Measurements from ENCODE around the gene FKBP5. TPM values are rescaled to one million over a fixed set of nuclear protein-coding genes. Genes with fewer than 3 reads are reported as not detected.

The FKBP5 gene
- total RNA-seq, 4 donors from 2014 or later = 65.0 to 273 (median 103) TPM

- intact Hi-C loops (cut with DNase I) = no loop called here
- Histone ChIP-seq H3K27ac (no peak overlapping the region), H3K4me3 (no peak overlapping the region), H3K36me3 (no peaks in the 10 kb centered on the region), H3K4me1 (no peaks in the 10 kb centered on the region), H3K9me3 (no peaks in the 10 kb centered on the region), H3K27me3 (peaks cover 0 to 31% (median 0%) of the 10 kb centered on the region in 4 donors)
- no peak for TF ChIP-seq POLR2A (IDR thresholded peaks at IDR 0.05)
- no peak for TF ChIP-seq CTCF (IDR thresholded peaks at IDR 0.05)
- DNase-seq = no peak
Measured at GRCh38 chr6:35564733-35565132, 124.0 kb downstream of the FKBP5 start.

- DNase-seq = no peak
Measured at GRCh38 chr6:35562060-35562459, 126.7 kb downstream of the FKBP5 start.

GRCh38 chr6:35561113-35561512, 127.6 kb downstream of the FKBP5 start:
- Histone ChIP-seq H3K27me3 (peaks cover 0 to 22% (median 0%) of the 10 kb centered on the region in 4 donors), H3K9me3 (no peaks in the 10 kb centered on the region), H3K36me3 (no peaks in the 10 kb centered on the region), H3K27ac (no peak overlapping the region), H3K4me1 (no peaks in the 10 kb centered on the region), H3K4me3 (no peak overlapping the region)
- TF ChIP-seq POLR2A (IDR thresholded peaks at IDR 0.05) (no peak), CTCF (IDR thresholded peaks at IDR 0.05) (no peak)
- DNase-seq = no peak
- WGBS, 2 donors = 57 to 72% methylated on average over 5 of the region's 5 CpGs
- intact Hi-C loops (cut with DNase I) = no loop called here

More at GRCh38 chr6:35562060-35562459, 126.7 kb downstream of the FKBP5 start:
- Histone ChIP-seq H3K9me3 (no peaks in the 10 kb centered on the region), H3K4me3 (no peak overlapping the region), H3K27ac (no peak overlapping the region), H3K36me3 (no peaks in the 10 kb centered on the region), H3K4me1 (no peaks in the 10 kb centered on the region), H3K27me3 (peaks cover 0 to 31% (median 0%) of the 10 kb centered on the region in 4 donors)
- TF ChIP-seq CTCF (IDR thresholded peaks at IDR 0.05) (no peak), POLR2A (IDR thresholded peaks at IDR 0.05) (no peak)
- WGBS, 2 donors = 48 to 59% methylated on average over 9 to 10 of the region's 11 CpGs
- intact Hi-C loops (cut with DNase I) = no loop called here

- 62 to 70% methylated on average over 9 to 10 of the region's 12 CpGs for WGBS, 2 donors
- intact Hi-C loops (cut with DNase I) = no loop called here
- Histone ChIP-seq H3K27ac (no peak overlapping the region), H3K9me3 (no peaks in the 10 kb centered on the region), H3K4me1 (no peaks in the 10 kb centered on the region), H3K36me3 (no peaks in the 10 kb centered on the region), H3K4me3 (no peak overlapping the region), H3K27me3 (peaks cover 0 to under 1% (median 0%) of the 10 kb centered on the region in 4 donors)
- no peak for TF ChIP-seq CTCF (IDR thresholded peaks at IDR 0.05)
- TF ChIP-seq POLR2A (IDR thresholded peaks at IDR 0.05) = no peak
- no peak for DNase-seq
Measured at GRCh38 chr6:35558571-35558970, 130.1 kb downstream of the FKBP5 start.

GRCh38 chr6:35557239-35557638, 131.5 kb downstream of the FKBP5 start:
- Histone ChIP-seq H3K27me3 (no peaks in the 10 kb centered on the region), H3K36me3 (no peaks in the 10 kb centered on the region), H3K9me3 (no peaks in the 10 kb centered on the region), H3K27ac (no peak overlapping the region), H3K4me3 (no peak overlapping the region), H3K4me1 (no peaks in the 10 kb centered on the region)
- TF ChIP-seq CTCF (IDR thresholded peaks at IDR 0.05) (no peak), POLR2A (IDR thresholded peaks at IDR 0.05) (no peak)
- DNase-seq = no peak
- intact Hi-C loops (cut with DNase I) = no loop called here
- 71 to 88% methylated on average over 3 of the region's 6 CpGs for WGBS, 2 donors

Data from esophagus squamous epithelium (tissue), 5 donors.